Airway epithelial cell (primary cell): ENCODE data around the gene CLINT1. TPM values are rescaled to one million over a fixed set of nuclear protein-coding genes. Genes with fewer than 3 reads are reported as not detected.

Experiments
- total RNA-seq: library from RNA; depleted of rRNA; stranded (reverse); fragments of >200 nt; gene quantifications from 2 replicates; pipeline ENCODE4 v1.2.3, GENCODE V29; 2015

CLINT1 gene
- 54.4 and 70.0 TPM in 2 replicates for total RNA-seq

DNA sequence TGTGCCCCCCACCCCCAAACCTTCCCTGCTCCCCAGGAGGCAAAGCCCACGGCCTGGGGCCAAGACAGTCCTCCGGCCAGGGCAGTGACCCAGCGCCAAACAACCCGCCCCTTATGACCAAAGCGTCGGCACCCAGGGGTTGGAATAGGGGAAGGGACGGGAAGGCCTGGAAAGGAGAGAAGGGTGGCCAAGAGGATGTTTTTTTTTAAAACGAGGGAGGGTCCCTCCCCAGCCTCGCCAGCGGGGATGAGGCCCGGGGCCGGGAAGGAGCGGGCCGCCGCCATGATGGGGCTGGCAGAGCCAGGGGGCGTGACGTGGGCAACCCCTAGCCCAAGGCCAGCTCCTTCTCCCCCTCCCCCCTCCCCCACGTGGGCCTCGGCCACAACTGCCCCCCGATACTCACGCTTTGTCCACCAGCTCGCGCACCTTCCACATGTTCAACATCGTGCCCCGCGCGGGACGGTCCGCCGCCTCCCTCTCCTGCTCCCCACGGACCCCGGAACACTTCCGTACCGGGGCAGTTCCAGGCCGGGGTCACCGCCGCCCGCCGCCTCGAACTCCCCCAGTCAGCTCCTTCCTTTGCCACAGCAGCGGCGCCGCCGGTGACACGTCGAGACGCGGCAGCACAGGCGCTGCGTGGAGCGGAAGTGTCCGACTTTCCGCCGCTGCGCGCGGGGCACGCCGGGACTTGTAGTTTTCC is at the start of gene CLINT1:
Gene CLINT1 (minus strand): TSS at position 619 of the 700 bp plus-strand sequence. CDS start 175 bp downstream, at position 444.

DNA sequence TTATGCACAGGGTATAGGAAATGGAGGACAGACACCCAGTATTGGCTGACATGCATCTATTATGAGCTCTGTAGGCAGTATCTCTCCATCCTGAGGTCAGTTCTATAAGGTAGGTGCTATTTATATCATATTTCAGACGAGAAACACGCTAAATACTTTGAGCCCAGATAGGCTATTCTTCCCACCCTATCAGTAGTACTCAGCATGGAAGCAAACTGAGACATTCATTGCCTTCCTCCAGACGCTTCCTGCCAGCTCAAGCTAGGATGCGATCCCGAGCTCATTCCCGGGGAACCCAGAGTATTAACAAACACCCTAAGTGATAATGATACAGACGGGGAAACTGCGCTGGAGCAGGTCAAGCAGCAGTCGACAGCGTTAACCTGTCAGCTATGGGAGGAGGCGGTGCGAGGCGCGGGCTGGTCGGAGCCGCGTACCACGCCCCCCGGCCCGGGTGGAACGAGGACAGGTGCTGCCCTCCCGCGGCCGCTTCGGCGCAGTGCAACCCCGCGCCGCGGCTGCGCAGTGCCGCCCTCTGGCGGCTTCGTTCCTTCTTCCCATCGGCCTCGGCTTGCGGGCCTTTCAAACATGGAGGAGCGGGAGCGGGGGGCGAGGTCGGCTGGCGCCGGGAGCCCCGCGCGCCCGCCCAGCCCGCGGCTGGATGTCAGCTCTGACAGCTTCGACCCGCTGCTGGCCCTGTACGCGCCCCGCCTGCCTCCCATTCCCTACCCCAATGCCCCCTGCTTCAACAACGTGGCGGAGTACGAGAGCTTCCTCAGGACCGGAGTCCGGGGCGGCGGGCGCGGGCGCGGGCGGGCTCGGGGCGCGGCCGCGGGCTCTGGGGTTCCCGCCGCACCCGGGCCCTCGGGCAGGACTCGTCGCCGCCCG is 115.5 kb downstream of the CLINT1 start, which contains the start of gene LSM11:
Gene LSM11 (plus strand): TSS at position 550 of the 888 bp plus-strand sequence. CDS start 39 bp downstream, at position 589.

Other genes starting within 250 kb of the CLINT1 start
- gene SOX30, start 206.7 kb downstream of the CLINT1 start, total RNA-seq = not detected in 2 replicates
- not detected in 2 replicates for gene C5orf52, start 187.6 kb downstream of the CLINT1 start, total RNA-seq
- 12.6 and 30.0 TPM in 2 replicates for gene THG1L, start 127.7 kb downstream of the CLINT1 start, total RNA-seq
- 2.9 and 3.1 TPM in 2 replicates for gene LSM11, start 115.4 kb downstream of the CLINT1 start, total RNA-seq